HepG2 (cell line): ENCODE measurements around the gene APC2. TPM values are rescaled to one million over a fixed set of nuclear protein-coding genes. Genes with fewer than 3 reads are reported as not detected.

Experiments
- ATF7-NPFF ChIP-seq: sonication (generic); formaldehyde crosslinking; IDR thresholded peaks from 2 replicates; pipeline ENCODE4 v1.8.1; 2023; ENCODE audit warnings: mild to moderate bottlenecking, low read depth, missing genetic modification reagents, moderate library complexity
- CAMTA2 ChIP-seq: sonication (generic); formaldehyde crosslinking; IDR thresholded peaks from 2 replicates; pipeline ENCODE4 v1.4.0; 2020; ENCODE audit warnings: mild to moderate bottlenecking, missing genetic modification reagents, borderline replicate concordance
- DNMT3B ChIP-seq: conservative IDR thresholded peaks from 2 replicates; pipeline ENCODE4 v1.6.1; 2016; ENCODE audit warnings: missing biosample characterization, control low read depth
- ELF1 ChIP-seq: sonication (generic); formaldehyde crosslinking; IDR thresholded peaks from 2 replicates; pipeline ENCODE4 v1.4.0; 2020; ENCODE audit warnings: missing genetic modification reagents
- HNRNPK ChIP-seq: fragments of 200-400 bp; formaldehyde crosslinking; IDR thresholded peaks from 2 replicates; pipeline ENCODE4 v1.6.1; 2018; ENCODE audit warnings: low read length, low read depth, moderate library complexity, mild to moderate bottlenecking; ENCODE audit not compliant: poor library complexity, severe bottlenecking
- HNRNPL ChIP-seq: fragments of 200-400 bp; formaldehyde crosslinking; IDR thresholded peaks from 2 replicates; pipeline ENCODE4 v1.6.1; 2017; ENCODE audit warnings: mild to moderate bottlenecking, low read depth, low read length
- ISL2 ChIP-seq: sonication (generic); formaldehyde crosslinking; IDR thresholded peaks from 2 replicates; pipeline ENCODE4 v1.5.0; 2020; ENCODE audit warnings: missing genetic modification reagents
- JUNB ChIP-seq: sonication (generic); formaldehyde crosslinking; IDR thresholded peaks from 2 replicates; pipeline ENCODE4 v1.8.0; 2022; ENCODE audit warnings: missing genetic modification reagents, mild to moderate bottlenecking, borderline replicate concordance
- NCOA1 ChIP-seq: sonication (generic); formaldehyde crosslinking; IDR thresholded peaks from 2 replicates; pipeline ENCODE4 v1.9.0; 2021; ENCODE audit warnings: missing genetic modification reagents
- NFKB2 ChIP-seq: sonication (generic); formaldehyde crosslinking; IDR thresholded peaks from 2 replicates; pipeline ENCODE4 v1.4.0; 2020; ENCODE audit warnings: missing genetic modification reagents, borderline replicate concordance
- THYN1 ChIP-seq: sonication (generic); formaldehyde crosslinking; IDR thresholded peaks from 2 replicates; pipeline ENCODE4 v1.8.1; 2023; ENCODE audit warnings: low read depth, mild to moderate bottlenecking, moderate library complexity, missing genetic modification reagents, borderline replicate concordance
- ZFX ChIP-seq: sonication (generic); formaldehyde crosslinking; IDR thresholded peaks from 2 replicates; pipeline ENCODE4 v1.4.0; 2020; ENCODE audit warnings: mild to moderate bottlenecking, low read depth, missing genetic modification reagents, moderate library complexity
- ZNF10 ChIP-seq: sonication (generic); formaldehyde crosslinking; IDR thresholded peaks from 2 replicates; pipeline ENCODE4 v1.4.0; 2020; ENCODE audit warnings: mild to moderate bottlenecking, low read depth, missing genetic modification reagents, borderline replicate concordance
- ZNF282 ChIP-seq: fragments of 450-650 bp; IDR thresholded peaks from 2 replicates; pipeline ENCODE4 v1.6.1; 2018; ENCODE audit not compliant: partially characterized antibody
- ZNF33B ChIP-seq: sonication (generic); formaldehyde crosslinking; IDR thresholded peaks from 2 replicates; pipeline ENCODE4 v1.5.1; 2020; ENCODE audit warnings: mild to moderate bottlenecking, missing genetic modification reagents
- ZNF558 ChIP-seq: sonication (generic); formaldehyde crosslinking; IDR thresholded peaks from 2 replicates; pipeline ENCODE4 v1.9.0; 2022; ENCODE audit warnings: mild to moderate bottlenecking, missing genetic modification reagents, borderline replicate concordance
- ZNF7 ChIP-seq: IDR thresholded peaks from 2 replicates; pipeline ENCODE4 v1.6.1; 2016; ENCODE audit warnings: missing biosample characterization, missing genetic modification reagents
- ZNF780A ChIP-seq: sonication (generic); formaldehyde crosslinking; IDR thresholded peaks from 2 replicates; pipeline ENCODE4 v1.8.0; 2022; ENCODE audit warnings: mild to moderate bottlenecking, missing genetic modification reagents, moderate library complexity
- ZNF788 ChIP-seq: sonication (generic); formaldehyde crosslinking; IDR thresholded peaks from 2 replicates; pipeline ENCODE4 v1.5.0; 2020; ENCODE audit warnings: mild to moderate bottlenecking, missing genetic modification reagents, borderline replicate concordance
- polyA plus RNA-seq, 8 experiments: library from polyadenylated mRNA; depleted of rRNA in 3 of 8; stranded (reverse) in 7 of 8; unstranded in 1 of 8; fragments of >200 nt; fragmentation: Illumina TruSeq in 4 of 8; extraction: Trizol in 4 of 8; gene quantifications; 2 replicates each; pipeline versions ENCODE4 v1.2.1 to v1.2.3, GENCODE V29; 2011 to 2016; ENCODE audit warnings: low read depth in 4 of 8, missing spikeins in 1 of 8, mixed read lengths in 1 of 8; ENCODE audit not compliant: insufficient read depth in 1 of 8
- total RNA-seq, 5 experiments: library from RNA; depleted of rRNA; stranded (reverse); fragments of >200 nt; fragmentation: Illumina TruSeq; extraction: Trizol; gene quantifications; 2 replicates each; pipeline ENCODE4 v1.2.3, GENCODE V29; 2016; ENCODE audit warnings: low read depth in 1 of 5
- TF ChIP-seq, protein P1 (sequence below): sonication (generic); formaldehyde crosslinking; IDR thresholded peaks from 2 replicates; pipeline ENCODE4 v1.5.0; 2020; ENCODE audit warnings: missing genetic modification reagents
- TF ChIP-seq, protein P2 (sequence below): sonication (generic); formaldehyde crosslinking; IDR thresholded peaks from 2 replicates; pipeline ENCODE4 v1.5.0; 2020; ENCODE audit warnings: mild to moderate bottlenecking, missing genetic modification reagents
- TF ChIP-seq, protein P3 (sequence below): fragments of 450-650 bp; IDR thresholded peaks from 2 replicates; pipeline ENCODE4 v1.6.1; 2017; ENCODE audit warnings: mild to moderate bottlenecking
- TF ChIP-seq, protein P4 (sequence below): IDR thresholded peaks from 2 replicates; pipeline ENCODE4 v1.6.1; 2018; ENCODE audit warnings: missing genetic modification reagents

The APC2 gene
- total and polyA plus RNA-seq, 2 of the 13 experiments (the other 11 are each of a cell fraction or from before 2014, with no cell fraction given): 0.08 to 0.22 TPM

DNA sequence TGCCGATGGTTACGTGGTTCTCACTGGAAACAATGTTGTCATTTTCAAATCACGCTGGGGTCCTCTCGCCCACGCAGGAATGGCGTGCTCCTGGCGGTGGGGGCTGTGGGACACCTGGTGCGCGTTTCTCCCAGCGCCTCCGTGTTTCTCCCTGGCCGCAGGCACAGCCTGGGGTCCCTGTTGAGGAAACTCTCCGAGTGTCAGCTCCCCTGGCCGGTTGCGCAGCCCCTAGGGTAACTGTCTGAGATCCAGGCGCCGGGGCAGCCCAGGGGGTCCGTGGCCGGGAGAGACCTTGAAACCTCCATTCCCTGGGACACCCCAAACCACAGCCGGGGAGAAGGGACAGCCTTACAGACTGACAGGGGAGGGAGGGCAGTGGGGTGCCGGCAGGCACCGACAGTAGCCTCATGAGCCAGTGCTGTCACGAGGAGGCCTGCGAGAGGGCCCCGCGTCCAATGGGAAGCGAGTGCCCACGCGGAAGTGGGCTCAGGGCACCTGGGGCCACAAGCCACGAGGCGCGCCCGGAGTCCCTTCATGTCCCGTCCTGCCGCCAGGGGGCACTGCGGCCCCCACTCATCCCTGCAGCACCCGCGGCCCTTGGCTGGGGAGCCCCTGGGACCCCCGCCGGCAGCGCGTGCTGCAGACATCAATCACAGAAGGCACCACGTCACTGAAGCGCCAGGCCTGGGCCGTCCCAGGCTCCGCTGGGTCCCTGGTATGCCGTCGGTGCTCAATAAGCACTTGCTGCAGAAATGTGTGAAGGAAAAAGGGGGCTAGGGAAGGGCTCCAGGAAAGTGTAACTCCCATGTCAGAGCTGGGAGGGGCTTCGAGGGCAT is 53.4 kb downstream of the APC2 start (continued):
- TF ChIP-seq, protein P1, sequence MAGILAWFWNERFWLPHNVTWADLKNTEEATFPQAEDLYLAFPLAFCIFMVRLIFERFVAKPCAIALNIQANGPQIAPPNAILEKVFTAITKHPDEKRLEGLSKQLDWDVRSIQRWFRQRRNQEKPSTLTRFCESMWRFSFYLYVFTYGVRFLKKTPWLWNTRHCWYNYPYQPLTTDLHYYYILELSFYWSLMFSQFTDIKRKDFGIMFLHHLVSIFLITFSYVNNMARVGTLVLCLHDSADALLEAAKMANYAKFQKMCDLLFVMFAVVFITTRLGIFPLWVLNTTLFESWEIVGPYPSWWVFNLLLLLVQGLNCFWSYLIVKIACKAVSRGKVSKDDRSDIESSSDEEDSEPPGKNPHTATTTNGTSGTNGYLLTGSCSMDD (CRISPR knock-in tag): 0 out of 2 replicates have a peak, but pooled peaks have one; percentile 17
- TF ChIP-seq ZFX (CRISPR knock-in tag) (peak; percentile 28; the same call in 1 of the 2 replicates), HNRNPK (no peak), NCOA1 (0 out of 2 replicates have a peak, but pooled peaks have one; percentile 39), ZNF558 (CRISPR knock-in tag) (no peak), NFKB2 (CRISPR knock-in tag) (no peak), ZNF7 (CRISPR knock-in tag) (no peak), ZNF780A (CRISPR knock-in tag) (no peak), THYN1 (no peak), ATF7-NPFF (CRISPR knock-in tag) (no peak), ISL2 (0 out of 2 replicates have a peak, but pooled peaks have one; percentile 38), ZNF282 (no peak), DNMT3B (CRISPR knock-in tag) (no peak), HNRNPL (0 out of 2 replicates have a peak, but pooled peaks have one; percentile 52), ELF1 (CRISPR knock-in tag) (peak; percentile 72), ZNF10 (CRISPR knock-in tag) (no peak), CAMTA2 (CRISPR knock-in tag) (no peak), ZNF788 (CRISPR knock-in tag) (no peak), ZNF33B (CRISPR knock-in tag) (no peak), JUNB (no peak)
- TF ChIP-seq, protein P2, sequence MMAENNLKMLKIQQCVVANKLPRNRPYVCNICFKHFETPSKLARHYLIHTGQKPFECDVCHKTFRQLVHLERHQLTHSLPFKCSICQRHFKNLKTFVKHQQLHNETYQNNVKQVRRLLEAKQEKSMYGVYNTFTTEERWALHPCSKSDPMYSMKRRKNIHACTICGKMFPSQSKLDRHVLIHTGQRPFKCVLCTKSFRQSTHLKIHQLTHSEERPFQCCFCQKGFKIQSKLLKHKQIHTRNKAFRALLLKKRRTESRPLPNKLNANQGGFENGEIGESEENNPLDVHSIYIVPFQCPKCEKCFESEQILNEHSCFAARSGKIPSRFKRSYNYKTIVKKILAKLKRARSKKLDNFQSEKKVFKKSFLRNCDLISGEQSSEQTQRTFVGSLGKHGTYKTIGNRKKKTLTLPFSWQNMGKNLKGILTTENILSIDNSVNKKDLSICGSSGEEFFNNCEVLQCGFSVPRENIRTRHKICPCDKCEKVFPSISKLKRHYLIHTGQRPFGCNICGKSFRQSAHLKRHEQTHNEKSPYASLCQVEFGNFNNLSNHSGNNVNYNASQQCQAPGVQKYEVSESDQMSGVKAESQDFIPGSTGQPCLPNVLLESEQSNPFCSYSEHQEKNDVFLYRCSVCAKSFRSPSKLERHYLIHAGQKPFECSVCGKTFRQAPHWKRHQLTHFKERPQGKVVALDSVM (CRISPR knock-in tag): no peak
- TF ChIP-seq, protein P3, sequence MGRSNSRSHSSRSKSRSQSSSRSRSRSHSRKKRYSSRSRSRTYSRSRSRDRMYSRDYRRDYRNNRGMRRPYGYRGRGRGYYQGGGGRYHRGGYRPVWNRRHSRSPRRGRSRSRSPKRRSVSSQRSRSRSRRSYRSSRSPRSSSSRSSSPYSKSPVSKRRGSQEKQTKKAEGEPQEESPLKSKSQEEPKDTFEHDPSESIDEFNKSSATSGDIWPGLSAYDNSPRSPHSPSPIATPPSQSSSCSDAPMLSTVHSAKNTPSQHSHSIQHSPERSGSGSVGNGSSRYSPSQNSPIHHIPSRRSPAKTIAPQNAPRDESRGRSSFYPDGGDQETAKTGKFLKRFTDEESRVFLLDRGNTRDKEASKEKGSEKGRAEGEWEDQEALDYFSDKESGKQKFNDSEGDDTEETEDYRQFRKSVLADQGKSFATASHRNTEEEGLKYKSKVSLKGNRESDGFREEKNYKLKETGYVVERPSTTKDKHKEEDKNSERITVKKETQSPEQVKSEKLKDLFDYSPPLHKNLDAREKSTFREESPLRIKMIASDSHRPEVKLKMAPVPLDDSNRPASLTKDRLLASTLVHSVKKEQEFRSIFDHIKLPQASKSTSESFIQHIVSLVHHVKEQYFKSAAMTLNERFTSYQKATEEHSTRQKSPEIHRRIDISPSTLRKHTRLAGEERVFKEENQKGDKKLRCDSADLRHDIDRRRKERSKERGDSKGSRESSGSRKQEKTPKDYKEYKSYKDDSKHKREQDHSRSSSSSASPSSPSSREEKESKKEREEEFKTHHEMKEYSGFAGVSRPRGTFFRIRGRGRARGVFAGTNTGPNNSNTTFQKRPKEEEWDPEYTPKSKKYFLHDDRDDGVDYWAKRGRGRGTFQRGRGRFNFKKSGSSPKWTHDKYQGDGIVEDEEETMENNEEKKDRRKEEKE: no peak
- TF ChIP-seq, protein P4, sequence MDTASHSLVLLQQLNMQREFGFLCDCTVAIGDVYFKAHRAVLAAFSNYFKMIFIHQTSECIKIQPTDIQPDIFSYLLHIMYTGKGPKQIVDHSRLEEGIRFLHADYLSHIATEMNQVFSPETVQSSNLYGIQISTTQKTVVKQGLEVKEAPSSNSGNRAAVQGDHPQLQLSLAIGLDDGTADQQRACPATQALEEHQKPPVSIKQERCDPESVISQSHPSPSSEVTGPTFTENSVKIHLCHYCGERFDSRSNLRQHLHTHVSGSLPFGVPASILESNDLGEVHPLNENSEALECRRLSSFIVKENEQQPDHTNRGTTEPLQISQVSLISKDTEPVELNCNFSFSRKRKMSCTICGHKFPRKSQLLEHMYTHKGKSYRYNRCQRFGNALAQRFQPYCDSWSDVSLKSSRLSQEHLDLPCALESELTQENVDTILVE (CRISPR knock-in tag): no peak
